GM18517 (cell line): ENCODE results near the gene DLG2.

Experiments used
- ATAC-seq: cut with Tn5 transposase; IDR thresholded peaks from one replicate; pipeline ENCODE4 v1.9.1; 2021; ENCODE audit warnings: mild to moderate bottlenecking, moderate library complexity; ENCODE audit not compliant: unreplicated experiment

DLG2 gene

GRCh38 chr11:83684071-83684470 lies 1943.1 kb downstream of the DLG2 start:
- ATAC-seq = no peak

GRCh38 chr11:83682611-83682973 lies 1944.6 kb downstream of the DLG2 start:
- ATAC-seq = peak; percentile 98

DNA sequence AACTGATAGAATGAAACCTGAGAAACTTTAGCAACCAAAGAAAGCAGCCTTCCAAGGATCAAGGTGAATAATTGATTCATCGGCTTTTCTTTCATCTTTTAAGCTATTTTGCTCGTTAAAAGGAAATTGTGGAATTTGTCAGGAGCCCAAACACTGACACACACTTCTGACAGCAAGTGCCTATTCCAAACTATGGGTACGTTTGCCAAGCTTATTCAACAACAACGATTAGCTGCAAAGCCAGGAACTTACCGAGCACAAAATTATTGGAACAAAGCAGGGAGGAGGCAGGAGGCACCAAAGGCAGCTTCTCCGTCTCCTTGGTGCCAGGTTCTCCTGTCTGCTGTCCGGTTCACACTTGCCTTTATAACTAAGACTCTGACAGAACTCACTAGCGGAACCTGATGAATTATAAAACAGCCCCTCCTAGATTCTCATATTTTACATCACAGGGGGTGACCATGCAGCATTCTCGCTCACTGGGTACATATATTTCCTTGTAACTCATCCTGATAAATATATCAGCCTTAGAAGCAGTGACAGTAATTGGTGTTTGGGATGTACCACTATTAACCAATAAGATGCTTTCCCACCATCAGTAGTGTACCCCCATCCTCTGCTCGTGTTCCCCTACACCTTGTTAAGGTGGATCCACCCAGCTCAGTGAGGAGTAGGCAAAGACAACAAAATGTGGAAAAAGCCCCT lies 1945.1 kb downstream of the DLG2 start:
- ATAC-seq = no peak

DNA sequence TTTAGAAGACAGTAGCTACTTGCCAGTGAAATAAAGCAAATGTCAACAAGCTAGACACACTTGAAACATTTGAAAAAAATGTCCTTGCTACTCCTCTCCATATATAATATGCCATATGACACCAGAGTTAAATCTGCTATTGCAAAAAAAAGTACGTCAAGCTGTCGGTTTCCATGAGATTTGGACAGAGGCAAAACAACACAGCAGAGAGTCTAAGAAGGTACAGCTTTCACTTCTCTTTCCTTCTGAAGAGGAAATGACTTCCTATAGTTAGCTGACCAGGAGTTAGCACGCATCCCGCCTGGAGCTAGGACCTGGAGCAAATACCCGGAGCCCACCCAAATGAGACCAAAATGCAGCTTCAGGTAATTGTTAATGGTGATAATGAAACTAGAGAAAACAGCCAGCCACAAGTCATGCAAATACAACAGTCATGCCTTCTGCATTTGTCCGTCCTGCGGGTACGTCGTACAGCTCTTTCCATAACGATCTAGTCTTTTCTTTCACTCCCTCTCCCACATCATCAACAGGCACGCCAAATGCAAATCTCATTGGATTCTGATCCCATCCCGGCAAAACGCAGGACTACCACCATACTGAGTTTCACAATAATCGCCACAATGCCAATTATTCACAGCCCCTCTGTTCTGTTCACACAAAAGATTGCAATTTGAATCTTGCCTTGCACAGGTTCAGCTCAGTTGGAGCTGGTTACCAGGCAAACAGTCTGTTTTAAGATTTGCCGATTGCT lies 1945.9 kb downstream of the DLG2 start:
- peak; percentile 67 for ATAC-seq

GRCh38 chr11:83680321-83680720 lies 1946.8 kb downstream of the DLG2 start:
- no peak for ATAC-seq

DNA sequence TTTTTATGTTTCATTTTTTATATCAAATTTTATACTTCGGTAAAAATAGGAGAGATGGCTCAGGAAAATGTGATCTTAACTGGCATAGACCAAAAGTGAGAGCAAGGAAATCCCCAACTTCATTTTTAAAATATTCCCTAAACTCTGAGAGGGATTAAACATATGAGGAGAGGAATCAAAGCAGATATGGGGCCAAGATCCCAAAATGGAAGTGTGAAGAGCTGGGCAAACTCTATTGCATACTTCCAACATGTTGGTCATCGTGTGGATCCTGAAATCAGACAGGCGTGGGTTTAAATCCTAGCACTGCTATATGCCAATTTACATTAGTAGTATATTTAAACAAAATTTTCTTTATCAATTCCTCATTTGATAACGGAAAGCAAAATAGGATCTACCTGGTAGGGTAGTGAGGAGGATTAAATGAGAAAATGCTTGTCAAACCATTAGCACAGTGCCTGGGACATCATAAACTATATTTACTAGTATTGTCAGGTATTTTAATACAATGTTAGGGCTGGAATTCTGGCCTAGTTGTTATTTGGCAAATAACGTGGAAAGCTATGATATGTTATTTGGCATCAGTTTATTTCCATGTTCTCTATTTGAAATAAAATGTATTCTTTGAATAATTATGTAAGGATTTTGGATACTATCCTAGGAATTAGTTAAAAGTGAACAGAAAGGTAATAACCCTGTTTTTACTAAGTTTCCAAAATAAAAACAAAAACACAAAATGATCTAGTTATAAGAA lies 1948.1 kb downstream of the DLG2 start:
- ATAC-seq = no peak

DNA sequence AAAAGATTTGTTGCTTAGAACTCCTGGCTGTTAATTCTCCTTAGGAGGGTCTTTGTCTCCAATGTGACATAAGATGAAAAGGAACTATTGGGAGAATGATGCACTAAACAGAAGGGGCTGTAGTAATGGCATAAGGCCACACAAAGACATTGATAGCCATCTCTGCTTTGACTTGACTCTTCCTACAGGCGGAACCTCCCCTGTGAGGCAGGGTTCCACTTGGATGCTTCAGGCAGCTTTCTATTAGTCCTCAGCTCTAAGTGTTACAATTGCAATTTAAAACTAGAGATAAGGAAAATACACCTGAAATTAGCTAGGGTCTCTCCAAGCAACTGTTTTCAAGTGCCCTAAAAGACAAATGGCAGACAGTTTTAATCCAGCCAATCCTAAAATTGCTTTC lies 1949.4 kb downstream of the DLG2 start:
- ATAC-seq = no peak

DNA sequence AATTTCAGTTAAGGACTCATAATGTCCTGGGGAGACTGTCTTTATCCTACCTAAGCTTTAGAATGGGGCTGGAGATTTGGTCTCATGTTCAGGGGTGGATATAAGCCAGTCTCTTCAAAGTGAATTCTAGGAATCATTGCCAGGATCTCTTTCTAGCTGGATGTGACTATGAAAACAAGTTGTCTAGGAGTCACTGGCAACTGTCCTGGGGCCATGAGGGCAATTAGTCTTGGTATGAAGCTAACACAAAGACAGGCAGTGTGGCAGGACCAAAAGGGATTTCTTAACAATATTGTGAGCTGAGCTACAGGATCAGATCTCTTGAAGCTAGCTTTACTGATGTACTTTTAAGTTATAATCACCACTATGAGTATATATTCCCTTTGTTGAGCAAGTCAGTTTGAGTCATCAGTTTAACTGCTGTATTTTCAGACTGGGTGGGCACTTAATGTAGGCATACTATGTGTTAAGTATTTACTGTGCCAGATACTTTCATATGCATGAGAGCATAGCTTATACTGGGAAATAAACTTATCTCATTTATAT lies 1951.0 kb downstream of the DLG2 start:
- no peak for ATAC-seq

DNA sequence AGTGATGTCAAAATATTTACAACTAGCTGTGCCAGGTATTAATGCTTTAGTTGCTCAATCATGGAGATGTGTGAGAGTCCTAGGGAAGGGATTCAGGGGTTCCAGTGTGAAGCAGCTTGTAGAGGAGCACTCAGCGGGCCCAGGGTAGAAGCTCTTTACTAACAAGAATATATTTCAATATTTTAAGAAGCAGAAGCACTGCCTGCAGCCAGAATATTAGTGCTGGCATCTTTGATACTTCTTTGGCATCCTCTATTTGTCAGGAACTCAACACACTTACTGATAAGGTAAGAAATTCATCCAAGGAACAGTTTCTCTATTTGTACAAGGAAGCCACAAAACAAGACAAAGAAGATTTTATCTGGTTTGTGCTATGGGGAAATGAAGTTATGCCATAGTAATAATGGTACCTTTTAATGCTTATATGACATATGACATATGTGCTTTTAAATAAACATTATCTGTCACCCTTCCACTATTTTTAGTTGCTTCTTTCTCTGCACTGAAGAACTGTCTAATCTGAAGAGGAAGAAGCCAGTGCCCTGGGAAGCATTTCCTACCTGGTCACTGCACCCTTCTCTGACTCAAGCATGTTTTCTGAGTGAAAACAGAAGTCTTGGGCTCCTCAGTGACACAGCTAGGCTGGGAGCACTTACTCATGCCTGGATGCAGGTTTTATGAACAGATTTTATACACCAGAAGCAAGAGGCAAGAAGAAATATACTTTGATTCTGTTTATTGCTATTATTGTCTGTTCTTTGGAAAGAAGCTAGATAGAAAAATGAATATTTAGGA lies 1952.8 kb downstream of the DLG2 start:
- ATAC-seq = no peak

DNA sequence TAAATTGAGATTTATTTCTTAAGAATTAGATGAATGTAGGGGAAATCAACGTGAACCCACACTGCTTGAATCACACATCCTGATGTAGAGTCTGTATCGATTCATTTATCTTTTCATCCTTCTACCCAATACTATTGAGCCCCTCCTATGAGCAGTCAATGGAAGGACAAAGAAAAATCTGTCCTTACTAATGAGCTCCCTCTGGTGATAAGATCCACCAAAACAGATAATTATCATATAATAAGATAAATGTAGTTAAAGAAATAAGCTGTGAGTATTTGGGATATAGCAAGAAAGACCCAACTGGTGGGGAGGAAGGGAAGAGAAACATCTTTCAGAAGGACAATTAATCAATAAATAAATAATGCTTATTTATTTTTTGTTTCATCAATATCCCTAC lies 1955.9 kb downstream of the DLG2 start:
- ATAC-seq = no peak

- ATAC-seq = no peak
Observed at GRCh38 chr11:83666149-83666548, 1961.0 kb downstream of the DLG2 start.

DNA sequence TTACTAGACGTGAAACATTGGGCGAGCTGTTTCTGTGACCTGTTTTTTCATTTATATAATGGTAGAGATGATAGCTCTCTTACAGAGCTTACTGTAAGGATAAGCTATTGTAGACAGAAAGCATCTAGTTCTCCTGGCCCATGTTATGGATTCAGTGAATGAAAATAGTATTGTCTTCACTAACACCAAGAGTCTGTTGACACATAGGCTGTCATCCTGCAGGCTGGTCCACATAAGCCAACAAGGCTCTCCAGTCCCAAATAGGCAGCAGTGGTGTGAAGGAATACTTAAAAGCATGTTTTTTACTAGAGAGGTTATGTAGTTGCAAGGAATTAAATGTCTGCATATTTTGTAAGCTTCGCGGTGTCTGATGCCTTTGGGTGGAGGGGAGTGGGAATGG lies 1963.2 kb downstream of the DLG2 start:
- ATAC-seq = no peak

DNA sequence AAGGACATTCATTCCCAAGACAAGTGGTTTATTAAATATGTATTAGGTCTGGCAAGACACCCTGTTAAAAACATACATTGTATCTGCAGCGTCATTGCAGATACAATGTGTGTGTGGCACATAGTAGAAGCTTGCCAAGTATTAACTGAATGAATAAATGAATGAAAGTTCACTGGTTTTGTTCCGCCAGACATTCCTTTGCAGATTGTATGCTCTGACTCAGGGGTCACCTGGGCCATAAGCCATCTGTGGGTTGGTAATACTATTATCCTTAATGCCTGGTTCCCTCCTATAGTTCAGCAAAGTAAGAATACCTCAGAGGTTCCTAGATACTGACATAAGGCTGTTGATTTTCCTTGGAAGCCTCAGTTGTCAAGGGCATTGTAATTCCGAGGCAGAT lies 1963.7 kb downstream of the DLG2 start:
- no peak for ATAC-seq

DNA sequence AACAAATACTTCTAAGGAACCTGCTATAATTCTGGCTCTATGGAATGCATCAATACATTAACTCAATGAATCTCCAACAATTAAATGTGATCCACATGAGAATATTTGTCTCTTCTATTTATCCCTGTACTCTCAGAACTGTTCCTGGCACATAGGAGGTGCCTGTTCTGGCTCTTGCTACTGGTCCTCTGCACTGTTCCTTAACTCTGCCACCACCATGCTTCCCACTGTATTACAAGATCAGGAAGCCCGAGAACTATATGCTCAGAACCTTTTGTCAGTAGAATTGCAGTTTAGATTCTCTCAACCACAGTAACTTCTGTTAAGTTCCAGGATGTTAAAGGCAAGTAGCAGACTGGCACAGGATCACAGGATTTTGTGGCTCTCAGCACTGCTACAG lies 1964.7 kb downstream of the DLG2 start:
- ATAC-seq = no peak

- no peak for ATAC-seq
Observed at GRCh38 chr11:83661491-83662350, 1965.4 kb downstream of the DLG2 start.

GRCh38 chr11:83659466-83659865 lies 1967.7 kb downstream of the DLG2 start:
- ATAC-seq = no peak

DNA sequence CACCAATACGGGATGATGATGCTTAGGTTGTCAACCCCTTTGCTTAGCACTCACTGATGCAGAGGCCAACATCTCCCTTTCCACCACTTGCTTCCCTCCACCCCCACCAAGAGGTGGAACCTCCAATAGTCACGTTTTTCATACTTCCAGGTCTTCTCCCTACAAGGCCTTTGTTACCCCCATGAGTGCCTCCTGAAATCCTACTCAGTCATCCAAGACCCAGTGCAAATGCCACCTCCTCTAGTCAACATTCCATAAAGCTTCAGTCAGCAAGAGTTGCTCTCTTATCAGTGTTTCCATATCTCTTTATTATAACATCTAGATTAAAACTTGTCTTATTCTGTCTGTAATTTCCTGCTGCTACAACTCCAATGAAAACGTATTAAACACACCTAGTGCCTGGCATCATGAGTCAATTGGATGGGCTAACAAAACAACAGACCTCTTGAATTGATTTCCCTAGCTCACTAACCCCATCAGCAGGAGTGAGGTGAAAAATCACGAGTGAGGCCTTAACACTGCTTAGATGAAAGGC lies 1970.3 kb downstream of the DLG2 start:
- no peak for ATAC-seq

- ATAC-seq = no peak
Observed at GRCh38 chr11:83655976-83656375, 1971.2 kb downstream of the DLG2 start.

DNA sequence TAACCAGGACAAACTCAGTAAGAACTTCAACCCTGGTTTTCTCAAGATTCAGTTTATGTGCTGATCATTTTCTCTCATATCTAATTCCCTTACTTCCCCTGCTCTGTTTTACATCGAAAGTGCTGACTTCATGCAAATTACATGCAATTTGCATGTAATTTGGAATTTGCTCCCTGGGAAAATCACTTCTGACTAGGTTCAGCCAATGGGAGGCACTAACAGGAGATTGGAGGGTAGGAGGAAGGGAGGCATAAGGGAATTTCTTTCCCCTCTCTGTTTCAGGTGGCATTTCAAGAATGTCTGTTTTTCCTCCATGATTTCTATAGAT lies 1977.7 kb downstream of the DLG2 start:
- no peak for ATAC-seq
